ENCODE data around the gene LY6G6C. TPM values are rescaled to one million over a fixed set of nuclear protein-coding genes. Genes with fewer than 3 reads are reported as not detected.

The LY6G6C gene
- total RNA-seq, 6 experiments from 2014 or later, result not detected

- peak overlapping the region; percentile 86 for H3K27ac Mint-ChIP-seq
- TF ChIP-seq CTCF (IDR thresholded peaks at IDR 0.05), result no peak
- DNase-seq, result no peak
- H3K36me3 Mint-ChIP-seq (ENCODE audit: low read depth), result peaks cover 16% of the 10 kb centered on the region
- H3K4me3 Mint-ChIP-seq, result peak overlapping the region; percentile 97
- H3K4me1 Mint-ChIP-seq (ENCODE audit: low read depth), result peaks cover 46% of the 10 kb centered on the region
- H3K9me3 Mint-ChIP-seq, result no peaks in the 10 kb centered on the region
- no peaks in the 10 kb centered on the region; the same call in 1 of the 2 replicates for H3K27me3 Mint-ChIP-seq (ENCODE audit: insufficient read depth)
Observed at GRCh38 chr6:31740397-31741223, 19.1 kb upstream of the LY6G6C start.

- Mint-ChIP-seq H3K27me3 (ENCODE audit: insufficient read depth) (no peaks in the 10 kb centered on the region; the same call in none of the 2 replicates), H3K9me3 (no peaks in the 10 kb centered on the region), H3K4me1 (ENCODE audit: low read depth) (peaks cover 46% of the 10 kb centered on the region), H3K27ac (peak within 1 kb of the TSS; percentile 92), H3K36me3 (ENCODE audit: low read depth) (peaks cover 21% of the 10 kb centered on the region), H3K4me3 (peak within 1 kb of the TSS; percentile 97)
- no peak for TF ChIP-seq CTCF (IDR thresholded peaks at IDR 0.05)
- peak; percentile 99 for DNase-seq
Observed at GRCh38 chr6:31739639-31740396, 18.3 kb upstream of the LY6G6C start, which contains the start of gene MSH5. MSH5 (plus strand) TSS chr6:31740005; CDS start chr6:31740467, 462 bp downstream.

- Mint-ChIP-seq H3K9me3 (no peaks in the 10 kb centered on the region), H3K36me3 (ENCODE audit: low read depth) (peaks cover 36% of the 10 kb centered on the region), H3K4me1 (ENCODE audit: low read depth) (peaks cover 58% of the 10 kb centered on the region)
Observed at GRCh38 chr6:31737991-31738979, 16.7 kb upstream of the LY6G6C start.

GRCh38 chr6:31737315-31737990, 15.9 kb upstream of the LY6G6C start:
- Mint-ChIP-seq H3K4me1 (ENCODE audit: low read depth) (peaks cover 62% of the 10 kb centered on the region), H3K9me3 (no peaks in the 10 kb centered on the region), H3K4me3 (peak overlapping the region; percentile 98), H3K36me3 (ENCODE audit: low read depth) (peaks cover 40% of the 10 kb centered on the region), H3K27me3 (ENCODE audit: insufficient read depth) (no peaks in the 10 kb centered on the region; the same call in none of the 2 replicates), H3K27ac (peak overlapping the region; percentile 92)
- no peak for DNase-seq
- TF ChIP-seq CTCF (IDR thresholded peaks at IDR 0.05), result no peak

More at GRCh38 chr6:31737991-31738979, 16.7 kb upstream of the LY6G6C start:
- DNase-seq, result peak; percentile 78
- Mint-ChIP-seq H3K27ac (peak overlapping the region; percentile 92), H3K4me3 (peak overlapping the region; percentile 98), H3K27me3 (ENCODE audit: insufficient read depth) (no peaks in the 10 kb centered on the region; the same call in none of the 2 replicates)
- TF ChIP-seq CTCF (IDR thresholded peaks at IDR 0.05), result peak; percentile 63

Measured in HFFc6 (cell line).